ENCODE data around the gene SLC6A8. TPM values are rescaled to one million over a fixed set of nuclear protein-coding genes. Genes with fewer than 3 reads are reported as not detected.

Gene SLC6A8
- total RNA-seq, 1 donor from 2014 or later, result 94.1 TPM

DNA sequence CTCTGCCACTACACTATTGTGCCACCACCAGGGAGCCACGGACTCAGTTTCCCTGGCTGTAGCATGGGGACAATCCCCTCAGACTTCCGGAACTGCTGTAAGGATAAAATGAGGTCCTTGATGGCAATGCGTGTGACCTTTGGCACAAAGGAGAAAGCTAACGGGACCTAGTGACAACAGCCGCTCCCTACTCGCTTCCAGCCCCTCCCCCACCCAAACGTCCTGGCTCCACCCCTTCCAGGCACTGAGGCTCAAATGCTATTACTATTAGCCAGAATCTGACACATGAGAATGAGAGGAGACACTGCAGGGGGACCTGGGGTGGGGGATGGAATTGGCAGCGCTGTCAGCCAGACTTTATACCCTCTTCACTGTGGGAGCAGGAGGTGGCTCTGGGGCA is 46.1 kb upstream of the SLC6A8 start:
- H3K4me1 Mint-ChIP-seq, result peaks cover 14% of the 10 kb centered on the region
- peaks cover 18% of the 10 kb centered on the region for H3K9me3 Mint-ChIP-seq
- Histone ChIP-seq H3K36me3 (no peaks in the 10 kb centered on the region), H3K4me1 (peaks cover 11% of the 10 kb centered on the region), H2AFZ (replicated peaks) (no peak overlapping the region), H3K27ac (no peak overlapping the region), H3K4me2 (peak overlapping the region; percentile 79), H3K4me3 (peak overlapping the region; percentile 37), H3K79me2 (ENCODE audit: low read depth) (no peaks in the 10 kb centered on the region), H3K27me3 (peaks cover 71% of the 10 kb centered on the region), H4K20me1 (ENCODE audit: low read depth) (peaks cover 3% of the 10 kb centered on the region), H3K9ac (no peak overlapping the region), H3F3A (ENCODE audit: low read depth) (peaks cover 5% of the 10 kb centered on the region), H3K9me3 (ENCODE audit: low read depth) (no peaks in the 10 kb centered on the region)
- peaks cover 35% of the 10 kb centered on the region for H3K27me3 Mint-ChIP-seq (ENCODE audit: insufficient read depth, low read depth)
- TF ChIP-seq CTCF (IDR thresholded peaks at IDR 0.05), result no peak
- TF ChIP-seq EZH2phosphoT487 (IDR thresholded peaks at IDR 0.05), result no peak
- no peak for TF ChIP-seq EZH2 (IDR thresholded peaks at IDR 0.05)
- H3K27ac Mint-ChIP-seq, result no peak overlapping the region
- peak overlapping the region; percentile 59 for H3K4me3 Mint-ChIP-seq
- DNase-seq (ENCODE audit: low spot score), result peak; percentile 48
- H3K36me3 Mint-ChIP-seq, result no peaks in the 10 kb centered on the region

DNA sequence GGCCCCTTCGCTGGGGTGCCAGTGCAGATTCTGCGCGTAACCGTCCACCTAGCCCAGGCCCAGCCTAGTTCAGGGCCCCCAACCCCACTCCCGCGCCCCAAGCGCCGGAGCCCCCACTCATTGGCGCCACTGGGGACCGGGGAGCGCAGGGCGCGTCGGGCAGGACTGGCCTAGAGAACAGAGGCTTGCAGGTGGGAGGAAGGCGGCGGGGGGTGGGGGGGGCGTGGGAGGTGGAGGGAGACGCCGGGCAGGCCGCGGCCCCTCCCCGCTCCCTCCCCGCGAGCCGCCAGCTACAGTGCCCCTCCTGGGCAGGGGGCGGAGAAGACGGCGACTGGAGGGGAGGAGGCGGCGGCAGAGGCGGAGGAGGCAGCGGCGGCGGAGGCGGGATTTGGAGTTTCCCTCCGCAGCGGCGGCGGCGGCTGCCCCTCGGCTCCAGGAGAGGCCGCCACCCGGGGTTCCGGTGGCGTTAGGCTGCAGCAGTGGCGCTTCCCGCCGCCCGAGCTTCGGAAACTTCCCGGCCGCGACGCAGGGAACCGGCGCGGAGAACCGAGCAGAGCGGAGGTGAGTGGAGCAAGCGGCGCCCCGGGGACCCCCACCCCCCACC is 45.6 kb upstream of the SLC6A8 start:
- H4K20me1 ChIP-seq (ENCODE audit: low read depth), result peaks cover 3% of the 10 kb centered on the region
- Mint-ChIP-seq H3K27me3 (ENCODE audit: insufficient read depth, low read depth) (peaks cover 35% of the 10 kb centered on the region), H3K27ac (no peak overlapping the region), H3K36me3 (no peaks in the 10 kb centered on the region), H3K9me3 (peaks cover 18% of the 10 kb centered on the region), H3K4me1 (peaks cover 14% of the 10 kb centered on the region), H3K4me3 (peak overlapping the region; percentile 59)
- H3K79me2 ChIP-seq (ENCODE audit: low read depth), result no peaks in the 10 kb centered on the region
- H3K36me3 ChIP-seq, result no peaks in the 10 kb centered on the region
- TF ChIP-seq EZH2phosphoT487 (IDR thresholded peaks at IDR 0.05) (no peak), CTCF (IDR thresholded peaks at IDR 0.05) (no peak), EZH2 (IDR thresholded peaks at IDR 0.05) (no peak)
- peaks cover 76% of the 10 kb centered on the region for H3K27me3 ChIP-seq
- peaks cover 11% of the 10 kb centered on the region for H3K4me1 ChIP-seq
- H2AFZ ChIP-seq (replicated peaks), result no peak overlapping the region
- DNase-seq (ENCODE audit: low spot score), result peak; percentile 74
- peak overlapping the region; percentile 37 for H3K4me3 ChIP-seq
- no peak overlapping the region for H3K9ac ChIP-seq
- no peaks in the 10 kb centered on the region for H3K9me3 ChIP-seq (ENCODE audit: low read depth)
- no peak overlapping the region for H3K27ac ChIP-seq
- peak overlapping the region; percentile 79 for H3K4me2 ChIP-seq
- H3F3A ChIP-seq (ENCODE audit: low read depth), result peaks cover 5% of the 10 kb centered on the region

DNA sequence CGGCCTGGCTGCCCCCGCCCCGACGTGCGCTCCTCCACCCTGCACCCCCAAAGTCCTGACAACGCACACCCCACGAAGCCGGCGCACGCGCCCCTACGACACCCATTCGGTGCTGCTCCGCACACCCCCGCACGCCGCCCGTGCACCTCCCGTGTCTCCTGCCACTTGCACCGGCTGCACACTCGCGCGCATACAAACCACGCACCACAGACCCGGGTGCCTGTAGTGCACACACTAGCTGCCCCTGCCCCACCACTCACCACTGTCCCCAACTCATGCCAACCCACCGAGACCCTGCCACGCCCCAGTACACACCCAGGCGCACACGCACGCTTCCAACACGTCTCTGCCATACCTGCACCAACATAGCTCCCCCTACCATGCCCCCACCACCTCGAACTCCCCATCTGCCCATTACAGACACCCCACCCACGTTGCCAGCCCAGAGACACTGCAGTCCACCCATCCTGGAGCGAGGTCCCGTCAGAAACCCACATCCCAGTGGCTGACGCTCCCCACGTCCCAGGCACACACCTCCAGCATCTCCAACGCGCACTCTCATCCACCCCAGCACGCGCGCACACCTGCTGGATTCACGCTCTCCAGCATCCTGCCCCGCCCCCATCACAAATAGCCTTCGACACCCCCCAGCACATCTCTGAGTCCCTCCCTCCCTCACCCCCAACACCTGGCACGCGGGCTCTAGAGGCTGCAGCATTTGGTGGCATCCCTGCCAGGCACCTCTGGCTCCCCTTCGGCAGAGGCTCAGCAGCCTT is 44.9 kb upstream of the SLC6A8 start:
- Mint-ChIP-seq H3K4me1 (peaks cover 14% of the 10 kb centered on the region), H3K27me3 (ENCODE audit: insufficient read depth, low read depth) (peaks cover 38% of the 10 kb centered on the region), H3K27ac (no peak overlapping the region), H3K4me3 (peak overlapping the region; percentile 78), H3K36me3 (no peaks in the 10 kb centered on the region), H3K9me3 (peaks cover 14% of the 10 kb centered on the region)
- Histone ChIP-seq H3F3A (ENCODE audit: low read depth) (peaks cover 5% of the 10 kb centered on the region), H3K4me2 (peak overlapping the region; percentile 79), H3K36me3 (no peaks in the 10 kb centered on the region), H3K4me1 (peaks cover 11% of the 10 kb centered on the region), H3K79me2 (ENCODE audit: low read depth) (no peaks in the 10 kb centered on the region), H2AFZ (replicated peaks) (no peak overlapping the region), H3K27me3 (peaks cover 83% of the 10 kb centered on the region), H3K9me3 (ENCODE audit: low read depth) (no peaks in the 10 kb centered on the region), H3K9ac (no peak overlapping the region), H3K27ac (no peak overlapping the region), H3K4me3 (peak overlapping the region; percentile 37), H4K20me1 (ENCODE audit: low read depth) (peaks cover 3% of the 10 kb centered on the region)
- no peak for DNase-seq (ENCODE audit: low spot score)
- TF ChIP-seq CTCF (IDR thresholded peaks at IDR 0.05) (no peak), EZH2 (IDR thresholded peaks at IDR 0.05) (no peak), EZH2phosphoT487 (IDR thresholded peaks at IDR 0.05) (no peak)

Data from neural progenitor cell (in vitro differentiated cells).